NCI-H1930 (cell line): ENCODE measurements around the gene GNAZ.

Experiments used
- DNase-seq, 2 experiments: peaks; one replicate each; lab custom pipeline; 2025; lab: John Stamatoyannopoulos, UW

GNAZ gene

GRCh38 chr22:23092217-23092955 is 22.1 kb downstream of the GNAZ start:
- no peak for DNase-seq

- no peak for DNase-seq
Measured at GRCh38 chr22:23093051-23093788, 22.9 kb downstream of the GNAZ start.

- no peak for DNase-seq
Measured at GRCh38 chr22:23094260-23094659, 23.9 kb downstream of the GNAZ start.

GRCh38 chr22:23094695-23095681 is 24.7 kb downstream of the GNAZ start:
- DNase-seq, result no peak

- no peak for DNase-seq
Measured at GRCh38 chr22:23095733-23096342, 25.5 kb downstream of the GNAZ start.

- DNase-seq, result no peak
Measured at GRCh38 chr22:23097412-23098229, 27.3 kb downstream of the GNAZ start.

- no peak for DNase-seq
Measured at GRCh38 chr22:23098230-23098705, 27.9 kb downstream of the GNAZ start.

- no peak for DNase-seq
Measured at GRCh38 chr22:23098718-23099530, 28.6 kb downstream of the GNAZ start.

GRCh38 chr22:23099531-23099804 is 29.1 kb downstream of the GNAZ start:
- DNase-seq, result no peak

GRCh38 chr22:23100124-23100801 is 29.9 kb downstream of the GNAZ start:
- DNase-seq, result no peak

- no peak for DNase-seq
Measured at GRCh38 chr22:23101524-23101923, 31.2 kb downstream of the GNAZ start.

- no peak for DNase-seq
Measured at GRCh38 chr22:23102002-23102655, 31.8 kb downstream of the GNAZ start.

- DNase-seq, result no peak
Measured at GRCh38 chr22:23102776-23103175, 32.5 kb downstream of the GNAZ start.

GRCh38 chr22:23103199-23103954 is 33.1 kb downstream of the GNAZ start:
- DNase-seq, result no peak

- no peak for DNase-seq
Measured at GRCh38 chr22:23104187-23104971, 34.1 kb downstream of the GNAZ start.

- no peak for DNase-seq
Measured at GRCh38 chr22:23105304-23105703, 35.0 kb downstream of the GNAZ start.

- DNase-seq, result no peak
Measured at GRCh38 chr22:23105919-23106318, 35.6 kb downstream of the GNAZ start.

GRCh38 chr22:23106344-23106743 is 36.0 kb downstream of the GNAZ start:
- no peak for DNase-seq
